Retina (tissue), 1 donor: ENCODE results near the gene ELF5.

ENCODE experiments used
- DNase-seq: peaks from one replicate; pipeline ENCODE4 v3.0.0-alpha.2; 2016

The ELF5 gene

DNA sequence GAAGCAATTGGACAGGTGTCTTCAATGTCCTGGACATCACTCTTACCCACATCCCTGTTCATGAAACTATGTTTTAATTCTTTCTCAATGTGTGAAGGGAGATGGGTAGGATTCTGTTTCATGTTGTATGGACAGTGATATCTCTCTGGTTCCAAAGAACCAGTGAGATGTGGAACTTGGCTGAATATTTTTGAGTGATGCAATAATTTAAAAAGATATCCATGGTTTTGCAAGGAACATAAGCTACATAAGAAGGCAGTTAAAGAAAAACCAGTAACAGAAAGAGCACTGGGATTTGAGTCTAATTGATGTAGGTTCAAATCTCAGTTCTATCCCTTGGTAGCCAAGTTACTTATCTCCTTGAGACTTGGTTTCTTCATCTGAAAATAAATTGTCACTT, 7.7 kb upstream of the ELF5 start:
- no peak for DNase-seq

DNA sequence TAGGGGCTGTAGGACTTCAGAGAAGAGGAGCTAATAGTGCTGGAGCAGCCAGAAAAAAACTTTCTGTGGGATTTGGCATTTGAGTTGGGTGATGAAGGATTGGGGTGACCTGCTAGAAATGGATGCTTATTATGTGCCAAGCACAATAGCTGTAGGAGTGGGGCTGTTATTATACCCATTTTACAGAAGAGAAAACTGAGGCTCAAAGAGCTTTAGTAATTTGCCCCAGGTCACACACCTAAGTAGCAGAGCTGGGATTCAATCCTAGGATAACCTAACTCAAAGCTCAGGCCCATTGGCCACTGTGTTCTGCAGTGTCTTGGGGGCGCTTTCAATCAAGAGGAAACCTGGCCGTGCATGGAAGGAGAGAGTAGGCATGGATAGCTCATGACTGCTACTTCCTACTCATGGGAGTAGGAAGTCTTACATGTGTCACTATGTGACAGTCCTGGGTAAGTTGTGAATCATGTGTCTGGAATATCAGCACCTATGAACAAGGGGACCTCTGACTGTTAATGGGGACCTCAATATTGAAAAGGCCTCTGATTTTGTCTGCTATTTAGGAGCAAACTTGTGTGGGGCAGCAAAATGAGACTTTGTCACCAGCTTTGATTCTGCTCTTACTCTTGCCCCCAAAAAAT, 6.1 kb upstream of the ELF5 start:
- DNase-seq: no peak

DNA sequence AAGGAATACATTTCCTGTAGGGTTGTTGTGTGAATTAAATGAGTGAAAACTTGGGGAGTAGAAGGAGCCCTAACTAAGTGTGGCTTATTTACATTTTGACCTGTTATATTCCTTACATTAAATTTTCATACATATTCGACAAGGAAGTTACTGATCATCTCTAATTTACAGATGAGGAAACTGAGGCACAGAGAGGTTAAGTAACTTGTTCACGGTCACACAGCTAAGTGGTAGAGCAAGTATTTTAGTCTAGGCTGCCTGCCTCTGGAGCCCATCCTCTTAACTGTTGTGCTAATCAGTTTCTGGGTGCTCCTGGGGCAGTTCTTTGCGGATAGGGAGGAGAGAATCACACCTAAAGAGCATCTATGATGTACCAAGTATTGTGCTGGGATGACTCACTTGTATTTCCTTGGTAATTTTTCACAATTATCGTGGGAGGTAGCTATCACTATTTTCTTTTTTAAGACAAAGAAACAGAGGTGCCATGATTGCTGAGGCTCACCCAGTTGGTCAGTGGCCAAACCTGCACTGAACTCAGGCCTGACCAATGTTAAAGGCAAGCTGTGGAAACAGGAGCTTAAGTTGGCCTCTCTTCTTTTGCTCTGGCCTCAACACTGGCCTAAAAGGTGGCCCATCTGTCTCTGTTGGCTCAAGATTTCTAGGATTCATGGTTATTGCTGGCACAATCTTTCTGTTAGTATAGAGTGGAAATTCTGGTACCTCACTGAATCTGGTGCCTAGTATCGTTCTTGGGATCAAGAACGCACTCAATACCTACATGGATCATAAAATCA, 2.9 kb upstream of the ELF5 start:
- DNase-seq: no peak

DNA sequence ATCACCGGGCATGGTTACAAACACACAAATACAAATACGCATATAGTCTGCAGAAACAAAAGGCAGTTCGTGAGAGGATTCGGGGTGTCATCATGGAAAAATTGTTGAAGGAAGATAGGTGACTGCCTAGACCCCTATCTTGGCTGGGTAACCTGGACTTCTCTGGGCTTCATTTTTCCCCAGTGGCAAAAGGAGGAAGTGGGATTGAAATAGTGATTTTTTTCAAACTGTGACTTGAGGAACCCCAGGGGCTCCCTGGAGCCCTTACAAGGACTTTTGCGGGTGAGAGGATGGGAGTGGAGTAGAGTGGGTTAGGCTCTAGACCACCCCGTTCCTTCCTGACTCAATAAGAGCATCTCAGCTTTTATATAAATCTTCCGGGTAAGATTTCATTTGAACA, 1.0 kb upstream of the ELF5 start:
- DNase-seq: no peak

DNA sequence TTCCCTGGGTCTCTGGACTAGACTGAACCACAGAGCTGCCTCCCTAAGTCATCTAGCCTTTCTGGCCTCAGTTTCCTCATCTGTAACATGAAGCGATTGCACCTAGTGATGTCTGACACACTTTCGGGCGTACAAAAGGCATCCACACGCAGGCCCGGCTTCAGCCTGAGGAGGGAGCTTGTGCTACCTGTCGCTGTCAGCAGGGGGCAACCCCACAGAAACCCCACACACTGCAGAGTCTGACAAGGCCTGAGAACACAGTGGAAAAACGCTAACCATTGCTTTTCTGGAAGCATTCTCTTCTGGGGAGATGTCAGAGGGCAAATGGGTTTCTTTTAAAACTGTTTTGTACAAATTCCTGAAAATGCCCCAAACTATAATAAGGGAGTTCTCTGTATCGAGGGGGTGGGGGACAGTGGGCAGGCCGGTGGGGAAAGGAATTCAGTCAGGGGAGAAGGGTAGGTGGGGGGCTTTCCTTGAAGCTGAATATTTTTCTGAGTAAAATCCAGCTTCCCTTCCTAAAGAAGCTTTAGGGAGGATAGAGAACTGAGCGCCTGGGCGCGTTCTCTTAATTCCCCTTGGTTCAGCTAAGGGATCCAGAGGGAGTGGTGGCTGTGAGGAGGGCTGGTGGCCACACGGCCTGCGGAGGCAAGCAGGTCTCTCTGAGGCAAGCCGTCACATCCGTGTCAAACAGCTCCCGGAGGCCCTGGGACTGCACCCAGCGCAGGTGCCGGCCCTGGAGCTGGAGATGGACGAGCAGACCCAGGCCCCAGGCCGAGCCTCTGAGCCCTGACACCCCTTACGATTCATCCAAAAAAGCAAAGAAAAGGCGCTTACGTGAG, 533 bp downstream of the ELF5 start:
- peak; percentile 26 for DNase-seq

DNA sequence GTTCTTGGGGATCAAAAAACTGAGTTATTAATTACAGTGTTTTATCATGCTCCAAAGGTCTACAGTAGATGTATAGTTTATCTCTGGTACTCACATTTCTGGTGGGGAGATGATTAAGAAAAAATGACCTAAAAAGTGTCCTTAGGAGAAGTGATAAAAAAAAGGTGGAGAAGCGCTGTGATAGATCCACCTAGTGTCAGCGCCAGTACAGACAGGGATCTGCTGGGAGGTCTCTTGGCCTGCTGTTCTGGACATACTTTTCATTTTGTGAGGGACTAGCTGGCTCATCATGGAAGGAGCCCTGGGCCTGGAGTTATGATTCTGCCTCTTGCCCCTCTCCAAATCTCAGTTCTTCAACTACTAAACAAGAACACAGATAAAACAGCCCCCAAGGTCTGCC, 2.9 kb downstream of the ELF5 start:
- no peak for DNase-seq

DNA sequence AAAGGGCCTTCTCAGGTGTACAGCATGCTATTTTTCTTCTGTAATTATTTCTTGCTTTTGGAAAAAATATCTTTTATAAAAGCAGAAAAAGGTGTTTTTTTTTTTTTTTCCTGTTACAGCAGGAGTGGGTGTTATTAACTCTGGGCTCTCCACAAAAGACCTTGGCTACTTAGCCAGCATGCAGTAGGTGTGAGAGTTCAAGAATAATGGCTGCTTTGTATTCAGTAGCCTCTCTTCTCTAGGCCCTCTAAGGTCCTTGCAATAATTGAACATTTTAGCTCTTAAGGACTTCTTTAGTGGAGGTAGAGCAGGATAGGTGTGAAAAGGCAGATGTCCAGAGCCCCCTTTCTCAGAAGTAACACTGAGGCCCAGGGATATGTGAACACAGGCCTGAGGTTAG, 3.4 kb downstream of the ELF5 start:
- DNase-seq: no peak

DNA sequence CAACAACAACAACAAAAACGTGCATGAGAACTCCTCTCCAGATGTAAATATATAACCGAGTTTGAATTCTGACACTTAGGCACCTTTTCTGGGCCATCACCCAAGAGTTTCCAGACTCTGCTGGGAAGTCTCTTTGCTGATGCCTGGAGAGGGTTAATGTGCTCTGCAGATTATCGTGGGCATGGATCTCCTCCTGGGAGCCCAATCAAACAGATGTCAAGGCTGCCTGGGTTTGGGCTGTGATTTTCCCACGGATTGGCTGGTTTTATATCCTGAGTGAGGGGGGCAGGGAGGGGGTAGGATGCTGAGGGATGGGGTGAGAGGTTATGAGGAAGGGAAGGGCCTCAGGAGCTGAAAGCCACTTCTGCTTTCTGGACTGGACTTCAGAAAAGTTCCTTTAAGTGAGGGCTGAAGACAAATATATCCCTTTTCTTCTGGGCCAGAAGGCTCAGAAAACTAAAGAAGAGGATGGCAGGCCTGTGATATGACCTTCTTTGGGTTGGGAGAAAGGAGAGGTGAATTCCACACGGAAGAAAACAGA, 4.2 kb downstream of the ELF5 start:
- DNase-seq: no peak

DNA sequence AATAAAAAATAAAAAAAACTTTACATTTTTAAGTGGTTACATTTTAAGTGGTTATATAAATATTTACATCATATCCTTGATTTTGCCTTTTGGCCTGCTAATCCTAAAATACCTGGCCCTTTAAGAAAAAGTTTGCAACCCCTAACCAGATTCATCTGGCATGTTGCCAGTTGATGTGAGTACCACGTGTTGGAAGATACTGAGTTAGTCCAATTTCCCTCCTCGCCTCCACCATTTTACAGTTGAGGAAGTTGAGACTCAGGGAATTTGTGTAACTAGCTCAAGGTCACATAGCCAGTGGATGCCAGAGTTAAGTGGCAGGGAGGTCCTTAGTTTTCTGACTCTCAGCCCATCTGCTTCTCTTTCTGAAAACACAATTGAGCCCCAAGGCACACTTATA, 5.1 kb downstream of the ELF5 start:
- no peak for DNase-seq

DNA sequence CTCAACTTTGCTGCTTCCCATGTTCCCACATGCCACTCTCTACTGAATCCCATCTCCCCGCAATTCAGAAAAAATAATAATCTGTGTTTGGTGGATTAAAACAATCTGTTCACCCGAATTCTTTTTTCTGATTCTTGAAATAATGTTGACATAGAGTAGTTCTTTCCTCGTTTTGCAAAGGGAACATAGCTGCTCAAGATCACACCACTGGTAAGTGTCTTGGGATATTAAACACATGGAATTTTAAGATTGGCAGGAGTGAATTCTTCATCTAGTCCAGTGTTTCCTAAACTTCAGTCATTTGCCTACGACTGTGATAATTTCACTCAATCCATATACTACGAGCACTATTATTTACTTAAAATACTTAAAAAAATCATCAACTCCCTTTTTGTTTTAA, 6.0 kb downstream of the ELF5 start:
- DNase-seq: no peak

DNA sequence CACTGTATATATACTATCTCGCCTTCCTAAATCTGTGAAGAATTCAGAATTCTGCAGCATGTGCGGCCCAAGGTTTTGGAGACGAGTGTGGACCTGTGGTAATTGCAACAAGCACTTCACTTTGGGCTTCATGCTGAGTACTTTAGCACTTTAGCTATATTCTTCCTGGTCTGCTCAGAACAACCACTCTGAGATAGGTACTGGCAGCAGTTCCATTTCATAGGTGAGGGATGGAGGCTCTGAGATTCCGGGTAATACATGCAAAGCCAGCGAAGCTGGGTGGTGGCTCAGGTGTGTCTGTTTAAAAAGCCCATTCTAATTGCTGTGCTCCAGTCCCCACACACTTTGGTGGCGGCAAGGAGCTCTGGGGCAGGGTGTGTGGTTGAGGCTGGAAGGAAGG, 6.4 kb downstream of the ELF5 start:
- DNase-seq: no peak

DNA sequence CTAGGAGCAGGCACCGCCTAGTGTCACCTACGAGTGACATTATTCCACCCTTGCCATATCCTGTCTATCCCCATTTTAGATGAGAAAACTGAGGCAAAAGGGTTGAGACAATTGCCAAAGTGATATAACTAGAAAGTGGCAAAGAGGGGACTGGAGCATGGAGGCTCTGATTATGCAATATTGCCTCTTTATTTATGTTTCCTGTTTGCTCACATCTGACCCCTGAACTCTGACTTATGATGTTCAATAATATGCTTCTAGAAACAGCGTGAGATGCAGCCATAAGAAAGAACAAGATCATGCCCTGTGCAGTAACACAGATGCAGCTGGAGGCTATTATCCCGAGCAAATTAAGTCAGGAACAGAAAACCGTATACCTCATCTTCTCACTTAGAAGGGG, 7.7 kb downstream of the ELF5 start:
- no peak for DNase-seq

DNA sequence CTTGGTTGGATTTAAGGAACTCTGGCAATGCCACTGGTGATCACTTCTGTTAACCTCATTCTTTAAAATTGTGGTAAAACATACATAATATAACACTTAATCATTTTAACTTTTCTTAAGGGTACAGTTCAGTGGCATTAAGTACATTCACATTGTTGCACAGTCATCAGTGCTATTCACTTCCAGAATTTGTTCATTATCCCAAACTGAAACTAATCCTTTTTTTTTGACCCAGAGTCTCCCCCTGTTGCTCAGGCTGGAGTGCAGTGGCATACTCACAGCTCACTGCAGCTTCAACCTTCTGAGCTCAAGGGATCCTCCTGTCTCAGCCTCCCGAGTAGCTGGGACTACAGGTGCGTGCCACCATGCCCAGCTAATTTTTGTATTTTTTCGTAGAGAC, 10.6 kb downstream of the ELF5 start:
- no peak for DNase-seq

DNA sequence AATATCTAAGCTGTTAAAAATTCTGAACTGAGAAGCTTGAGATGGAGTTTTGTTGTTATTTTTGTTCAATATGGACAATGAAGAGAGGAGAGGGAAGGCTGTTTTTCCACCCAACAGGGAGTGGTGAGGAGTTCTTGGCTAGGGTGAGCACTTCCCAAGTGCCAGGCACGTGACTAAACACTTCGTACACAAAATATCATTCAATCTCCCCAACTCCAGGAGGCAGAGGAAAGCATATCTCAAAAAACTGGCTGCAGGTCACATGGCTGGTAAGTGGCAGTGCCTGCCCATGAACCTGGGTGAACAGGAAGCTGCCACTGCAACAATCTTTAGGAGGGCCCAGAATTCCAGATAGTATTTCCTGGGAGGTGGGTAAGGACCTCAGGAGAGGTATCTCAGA, 11.6 kb downstream of the ELF5 start:
- no peak for DNase-seq

DNA sequence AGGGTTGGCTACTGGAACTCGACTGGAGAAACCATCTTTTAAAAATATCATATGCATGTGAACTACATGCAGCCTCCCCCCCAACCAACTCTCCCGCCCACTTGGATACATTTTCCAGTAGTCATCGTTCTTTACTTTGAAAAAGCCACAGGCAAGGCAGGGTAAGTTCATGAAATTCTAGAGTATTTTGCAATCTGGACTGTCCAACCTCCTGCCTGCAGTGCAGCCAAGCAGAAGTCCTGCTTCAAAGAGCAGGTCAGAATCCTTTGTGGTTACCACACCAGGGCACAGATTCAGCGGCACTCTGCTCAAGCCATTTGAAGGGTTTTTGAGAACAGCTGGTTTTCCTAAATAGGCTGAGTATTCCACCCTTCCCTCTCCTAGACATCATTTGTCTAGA, 12.1 kb downstream of the ELF5 start:
- DNase-seq: no peak

DNA sequence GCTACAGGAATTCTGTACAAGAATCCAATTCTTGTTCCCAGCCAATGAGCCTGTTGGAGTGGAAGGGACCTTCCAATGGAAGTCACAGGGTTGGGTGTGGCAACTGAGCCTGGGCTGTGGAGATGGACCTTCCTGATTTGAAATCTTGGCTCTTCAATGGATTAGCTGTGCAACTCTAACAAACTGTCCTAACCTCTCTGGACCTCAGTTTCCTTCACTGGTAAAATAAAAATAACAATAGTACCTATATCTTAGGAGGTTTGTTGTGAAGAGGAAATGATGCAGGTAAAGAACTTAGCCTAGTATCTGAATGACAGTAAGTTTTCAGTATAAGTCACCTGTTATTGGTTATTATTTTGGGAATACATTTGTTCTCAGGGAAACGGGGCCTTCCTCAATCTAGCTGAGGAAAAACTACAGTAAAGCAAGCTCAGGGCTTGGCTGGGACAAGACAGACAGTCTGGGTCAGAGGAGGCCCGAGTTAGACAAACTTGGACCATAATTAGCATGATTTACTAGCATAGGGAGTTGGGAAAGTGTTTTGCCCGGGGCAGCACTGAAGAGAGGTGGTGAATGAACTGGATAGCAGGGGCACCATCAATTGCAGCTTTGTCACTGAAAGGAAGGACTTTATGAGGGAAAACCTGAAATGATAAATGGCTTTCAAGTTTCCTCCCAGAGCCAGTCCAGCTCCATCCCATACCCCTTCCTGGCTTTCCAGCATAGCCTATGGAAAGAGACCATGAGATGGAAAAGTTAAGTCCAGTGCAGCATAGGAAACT, 13.7 kb downstream of the ELF5 start:
- DNase-seq: no peak

DNA sequence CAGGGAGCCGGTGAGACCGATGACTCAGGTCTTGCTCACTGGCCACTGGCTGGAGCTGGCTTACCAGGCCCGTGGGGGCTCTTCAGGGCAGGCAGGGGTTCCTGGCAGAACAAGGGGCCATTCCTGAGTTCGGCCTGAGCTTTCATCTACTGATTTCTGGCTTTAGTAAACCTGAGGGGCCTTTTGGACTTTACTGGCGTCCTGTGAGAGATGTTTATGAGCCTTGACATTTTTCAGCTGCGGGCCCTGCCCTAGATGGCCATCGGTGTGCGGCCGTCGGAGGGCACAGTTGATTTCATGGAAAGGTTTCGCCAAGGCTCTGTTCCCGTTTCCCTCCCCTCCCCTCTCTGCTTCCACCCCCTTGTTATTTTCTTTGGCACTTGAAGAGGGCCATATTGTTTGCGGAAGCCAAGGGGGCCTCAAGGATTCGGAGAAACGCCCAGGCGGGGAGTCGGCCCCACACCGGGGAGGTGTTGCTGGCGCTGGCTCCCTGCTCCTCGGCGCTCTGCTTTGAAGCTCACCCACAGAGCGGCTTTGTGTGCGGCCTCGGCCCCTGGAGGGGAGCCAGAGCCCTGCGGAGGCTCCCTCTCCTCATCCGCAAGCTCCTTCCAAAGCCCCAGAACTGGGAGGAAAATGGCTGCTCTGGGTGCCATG, 17.7 kb downstream of the ELF5 start:
- DNase-seq: no peak

DNA sequence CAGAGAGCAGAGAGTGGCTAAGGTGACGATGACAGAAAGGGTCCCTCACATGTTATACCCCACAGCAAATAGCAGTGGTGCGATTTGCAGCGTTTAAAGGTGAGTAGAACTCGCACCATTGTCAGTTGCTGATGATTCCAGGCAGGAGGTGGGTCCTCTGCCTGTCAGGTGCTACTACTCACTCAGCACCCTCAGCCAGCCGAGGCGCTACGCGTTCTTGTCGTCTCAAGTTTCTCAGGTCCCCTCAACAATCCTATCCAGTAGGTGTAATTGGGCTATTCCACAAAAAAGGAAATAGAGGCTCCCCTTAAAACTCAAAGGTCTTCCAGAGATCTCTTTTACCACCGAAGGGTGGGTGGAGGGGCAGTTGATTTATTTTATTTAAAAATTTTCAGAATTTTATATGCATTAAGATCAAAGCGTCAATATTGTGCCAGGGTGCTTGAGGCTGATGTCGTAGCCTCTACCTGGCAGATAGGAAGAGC, 18.3 kb downstream of the ELF5 start:
- no peak for DNase-seq

DNA sequence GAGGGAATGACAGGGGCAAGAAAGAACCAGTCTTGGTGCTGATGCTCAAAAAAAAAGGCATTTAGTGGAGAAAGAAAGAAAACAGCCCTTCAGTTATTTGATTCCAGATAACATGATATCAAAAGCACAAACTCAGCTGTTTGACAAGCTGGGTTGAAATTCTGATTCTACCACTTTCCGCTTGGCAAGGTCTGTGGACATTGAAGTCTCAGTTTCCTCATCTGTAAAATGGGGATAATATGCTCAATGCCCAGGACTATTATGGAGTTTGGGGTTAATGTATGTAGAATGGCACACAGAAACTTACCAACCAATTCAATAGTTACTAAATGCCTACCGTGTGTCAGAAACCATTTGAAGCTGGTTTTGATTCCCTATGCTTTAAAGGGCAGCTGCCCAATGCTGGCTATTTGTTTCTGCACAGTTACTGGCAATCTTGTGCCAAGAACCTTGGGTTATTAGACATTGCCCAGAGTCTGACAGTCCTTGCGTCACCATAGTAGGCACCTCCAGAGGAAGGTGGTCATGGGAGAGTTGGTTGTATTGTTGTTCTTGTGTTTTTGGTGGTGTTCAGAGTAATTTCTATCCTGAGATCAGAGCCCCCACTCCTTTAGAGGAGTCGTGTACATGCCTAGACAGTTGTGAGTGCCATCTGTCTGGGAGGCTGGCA, 19.5 kb downstream of the ELF5 start:
- DNase-seq: no peak

DNA sequence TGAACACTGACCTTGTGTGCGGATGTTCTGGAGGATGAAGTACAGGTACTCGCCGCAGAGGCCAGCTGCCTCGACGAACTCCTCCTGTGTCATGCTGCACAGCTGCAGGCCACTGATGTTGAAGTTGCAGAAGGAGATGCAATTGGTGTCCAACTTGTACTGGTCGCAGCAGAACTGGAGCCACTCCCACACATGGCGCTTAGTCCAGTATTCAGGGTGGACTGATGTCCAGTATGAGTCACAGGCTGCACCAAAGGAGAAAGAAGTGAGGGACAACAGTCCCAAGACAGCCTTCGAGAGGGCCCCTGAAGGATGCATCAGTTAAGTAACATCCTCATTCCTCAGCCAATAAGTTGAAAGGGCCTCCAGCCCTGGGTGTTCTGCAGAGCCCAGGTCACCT, 20.1 kb downstream of the ELF5 start:
- DNase-seq: no peak

DNA sequence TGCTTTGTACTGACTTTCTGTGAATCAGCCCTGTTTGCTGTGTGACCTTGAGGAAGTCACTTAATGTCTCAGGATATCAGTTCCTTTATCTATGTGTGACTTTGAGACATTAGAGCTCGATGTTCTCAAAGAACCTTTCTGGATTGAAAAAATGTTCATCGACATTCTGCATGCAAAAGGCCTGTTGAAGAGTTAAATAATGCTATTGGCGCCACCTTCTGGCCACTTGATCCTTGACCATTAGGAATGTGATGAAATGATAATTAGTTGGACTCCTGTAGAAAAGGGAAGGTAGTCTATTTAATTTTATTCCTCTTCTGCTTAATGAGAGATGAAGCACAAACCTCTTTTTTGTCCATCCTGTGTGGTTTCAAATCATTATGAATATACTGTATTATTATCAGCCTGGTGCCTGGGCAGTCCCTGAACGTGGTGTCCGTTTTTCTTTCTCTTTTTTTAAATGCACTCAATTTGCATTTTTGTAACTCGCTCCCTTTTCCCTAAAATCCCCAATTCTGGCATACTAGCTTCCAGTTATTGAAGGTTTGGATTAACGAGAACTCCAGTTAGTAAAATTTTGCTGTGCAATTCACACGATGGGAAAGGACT, 20.7 kb downstream of the ELF5 start:
- DNase-seq: peak; percentile 56
